GM18502 (cell line): Measurements from ENCODE around the gene IRF6.

Source experiments
- ATAC-seq: cut with Tn5 transposase; IDR thresholded peaks from one replicate; pipeline ENCODE4 v1.9.1; 2021; ENCODE audit warnings: mild to moderate bottlenecking; ENCODE audit not compliant: unreplicated experiment, poor library complexity

Gene IRF6

DNA sequence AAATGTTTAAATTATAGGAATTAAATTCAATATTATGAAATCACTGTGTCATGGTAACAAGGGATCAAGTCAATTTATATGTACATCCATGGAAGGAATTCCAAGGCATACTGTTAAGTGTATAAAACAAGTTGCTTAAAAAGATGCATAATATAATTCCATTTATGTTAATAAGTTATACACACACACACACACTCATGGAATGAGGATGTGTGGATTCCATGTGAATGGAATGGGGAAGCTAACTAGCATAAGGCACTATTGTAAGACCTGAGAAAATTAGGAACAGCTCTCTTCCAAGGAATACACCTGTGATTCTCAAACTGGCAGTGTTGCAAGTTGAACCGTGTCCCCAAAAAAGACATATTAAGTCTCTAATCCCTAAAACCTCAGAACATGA is 67.7 kb downstream of the IRF6 start:
- ATAC-seq = no peak

DNA sequence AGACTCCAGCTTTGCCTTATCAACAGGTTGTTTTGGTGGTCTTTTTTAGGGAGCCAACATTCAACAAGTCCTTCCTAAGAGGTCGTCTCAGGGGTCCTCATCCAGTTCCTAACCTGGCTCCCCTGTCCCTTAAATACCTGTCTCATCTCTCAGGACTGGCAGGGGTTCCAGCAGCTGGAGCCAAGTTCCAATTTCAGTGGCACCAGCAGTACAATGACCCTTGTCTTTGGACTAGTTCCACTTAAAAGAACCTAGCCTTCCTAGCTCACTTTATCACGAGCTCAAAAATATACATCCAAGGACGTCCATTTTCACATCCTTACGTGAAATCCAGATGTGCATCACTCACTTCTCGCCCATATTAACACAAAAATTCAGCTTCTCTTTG is 68.8 kb downstream of the IRF6 start:
- no peak for ATAC-seq

- ATAC-seq = no peak
Observed at GRCh38 chr1:209736490-209737117, 69.3 kb downstream of the IRF6 start.
